HepG2 (cell line): ENCODE data around the gene PITRM1. TPM values are rescaled to one million over a fixed set of nuclear protein-coding genes. Genes with fewer than 3 reads are reported as not detected.

Experiments used
- ARNT ChIP-seq: fragments of 450-650 bp; IDR thresholded peaks from 2 replicates; pipeline ENCODE4 v1.6.1; 2017
- DNMT1 ChIP-seq: sonication (generic); formaldehyde crosslinking; IDR thresholded peaks from 2 replicates; pipeline ENCODE4 v1.5.1; 2020; ENCODE audit warnings: mild to moderate bottlenecking, missing genetic modification reagents
- FUBP1 ChIP-seq: sonication (generic); formaldehyde crosslinking; IDR thresholded peaks from 2 replicates; pipeline ENCODE4 v1.5.1; 2020; ENCODE audit warnings: missing genetic modification reagents, mild to moderate bottlenecking, borderline replicate concordance
- GATAD2A ChIP-seq: IDR thresholded peaks from 2 replicates; pipeline ENCODE4 v1.6.1; 2016
- GPN1 ChIP-seq: sonication (generic); formaldehyde crosslinking; IDR thresholded peaks from 2 replicates; pipeline ENCODE4 v1.5.1; 2020; ENCODE audit warnings: missing genetic modification reagents, borderline replicate concordance
- HCFC1 ChIP-seq: fragments of 150-350 bp; IDR thresholded peaks from 2 replicates; pipeline ENCODE4 v1.6.1; 2014; ENCODE audit warnings: low read depth, low read length
- HNRNPH1 ChIP-seq: fragments of 200-400 bp; formaldehyde crosslinking; optimal IDR thresholded peaks from 2 replicates; pipeline ENCODE3; 2017; ENCODE audit warnings: mild to moderate bottlenecking, low read depth, low read length
- KDM5A ChIP-seq: fragments of 200-600 bp; sonication (generic); IDR thresholded peaks from 2 replicates; pipeline ENCODE4 v1.7.0; 2018; ENCODE audit warnings: antibody characterized with exemption, mild to moderate bottlenecking, low read length, borderline replicate concordance
- LBX2 ChIP-seq: sonication (generic); formaldehyde crosslinking; IDR thresholded peaks from 2 replicates; pipeline ENCODE4 v1.5.0; 2020; ENCODE audit warnings: missing genetic modification reagents, mild to moderate bottlenecking, borderline replicate concordance
- LRRFIP1 ChIP-seq: sonication (generic); formaldehyde crosslinking; conservative IDR thresholded peaks from 2 replicates; pipeline ENCODE4 v1.4.0; 2020; ENCODE audit warnings: missing genetic modification reagents
- MTA3 ChIP-seq: sonication (generic); formaldehyde crosslinking; IDR thresholded peaks from 2 replicates; pipeline ENCODE4 v1.4.0; 2020; ENCODE audit warnings: missing genetic modification reagents
- PAWR ChIP-seq: sonication (generic); formaldehyde crosslinking; IDR thresholded peaks from 2 replicates; pipeline ENCODE4 v1.4.0; 2020; ENCODE audit warnings: missing genetic modification reagents, mild to moderate bottlenecking, borderline replicate concordance
- RNF219 ChIP-seq: sonication (generic); formaldehyde crosslinking; IDR thresholded peaks from 2 replicates; pipeline ENCODE4 v1.5.0; 2020; ENCODE audit warnings: mild to moderate bottlenecking, missing genetic modification reagents
- SAP130 ChIP-seq: IDR thresholded peaks from 2 replicates; pipeline ENCODE4 v1.6.1; 2016; ENCODE audit warnings: low read depth
- SETDB1 ChIP-seq: sonication (generic); formaldehyde crosslinking; IDR thresholded peaks from 2 replicates; pipeline ENCODE4 v1.5.1; 2020; ENCODE audit warnings: missing genetic modification reagents, mild to moderate bottlenecking, borderline replicate concordance
- ZNF124 ChIP-seq: sonication (generic); formaldehyde crosslinking; IDR thresholded peaks from 2 replicates; pipeline ENCODE4 v1.4.0; 2020; ENCODE audit warnings: missing genetic modification reagents
- ZNF18 ChIP-seq: sonication (generic); formaldehyde crosslinking; IDR thresholded peaks from 2 replicates; pipeline ENCODE4 v1.8.0; 2022; ENCODE audit warnings: mild to moderate bottlenecking, missing genetic modification reagents; ENCODE audit not compliant: insufficient replicate concordance
- ZNF3 ChIP-seq: IDR thresholded peaks from 2 replicates; pipeline ENCODE4 v1.7.0; 2017; ENCODE audit warnings: inconsistent platforms
- ZNF382 ChIP-seq: sonication (generic); formaldehyde crosslinking; IDR thresholded peaks from 2 replicates; pipeline ENCODE4 v1.5.0; 2020; ENCODE audit warnings: missing genetic modification reagents, mild to moderate bottlenecking, borderline replicate concordance
- ZNF589 ChIP-seq: sonication (generic); formaldehyde crosslinking; conservative IDR thresholded peaks from 2 replicates; pipeline ENCODE4 v1.8.0; 2022; ENCODE audit warnings: mild to moderate bottlenecking, moderate library complexity, missing genetic modification reagents
- ZNF788 ChIP-seq: sonication (generic); formaldehyde crosslinking; IDR thresholded peaks from 2 replicates; pipeline ENCODE4 v1.5.0; 2020; ENCODE audit warnings: mild to moderate bottlenecking, missing genetic modification reagents, borderline replicate concordance
- polyA plus RNA-seq, 8 experiments: library from polyadenylated mRNA; depleted of rRNA in 3 of 8; stranded (reverse) in 7 of 8; unstranded in 1 of 8; fragments of >200 nt; fragmentation: Illumina TruSeq in 4 of 8; extraction: Trizol in 4 of 8; gene quantifications; 2 replicates each; pipeline versions ENCODE4 v1.2.1 to v1.2.3, GENCODE V29; 2011 to 2016; ENCODE audit warnings: low read depth in 4 of 8, missing spikeins in 1 of 8, mixed read lengths in 1 of 8; ENCODE audit not compliant: insufficient read depth in 1 of 8
- total RNA-seq, 5 experiments: library from RNA; depleted of rRNA; stranded (reverse); fragments of >200 nt; fragmentation: Illumina TruSeq; extraction: Trizol; gene quantifications; 2 replicates each; pipeline ENCODE4 v1.2.3, GENCODE V29; 2016; ENCODE audit warnings: low read depth in 1 of 5

PITRM1 gene
- total and polyA plus RNA-seq, 2 of the 13 experiments (the other 11 are each of a cell fraction or from before 2014, with no cell fraction given), result 16.4 to 29.0 TPM

- no peak for TF ChIP-seq RNF219 (CRISPR knock-in tag)
- no peak for TF ChIP-seq HNRNPH1
- TF ChIP-seq KDM5A, result no peak
- TF ChIP-seq SETDB1 (CRISPR knock-in tag), result no peak
- TF ChIP-seq MTA3 (CRISPR knock-in tag), result no peak
- TF ChIP-seq ZNF382 (CRISPR knock-in tag), result no peak
- TF ChIP-seq LRRFIP1 (CRISPR knock-in tag), result no peak
- no peak for TF ChIP-seq GATAD2A
- peak; percentile 89 for TF ChIP-seq SAP130 (CRISPR knock-in tag)
- TF ChIP-seq ZNF124 (CRISPR knock-in tag), result 0 out of 2 replicates have a peak, but pooled peaks have one; percentile 16
- TF ChIP-seq GPN1, result no peak
- no peak for TF ChIP-seq FUBP1 (CRISPR knock-in tag)
- peak; percentile 62; the same call in 1 of the 2 replicates for TF ChIP-seq LBX2
- TF ChIP-seq ZNF788 (CRISPR knock-in tag), result peak; percentile 45; the same call in 1 of the 2 replicates
- TF ChIP-seq ZNF3 (CRISPR knock-in tag), result no peak
- TF ChIP-seq PAWR (CRISPR knock-in tag), result no peak
- TF ChIP-seq HCFC1, result no peak
- TF ChIP-seq DNMT1 (CRISPR knock-in tag), result 0 out of 2 replicates have a peak, but pooled peaks have one; percentile 62
- TF ChIP-seq ZNF589 (CRISPR knock-in tag), result peak; percentile 70; the same call in 1 of the 2 replicates
- peak; percentile 73 for TF ChIP-seq ZNF18 (CRISPR knock-in tag)
- no peak for TF ChIP-seq ARNT
Observed at GRCh38 chr10:3172446-3173170, at the start of gene PITRM1 (continued).
